ENCODE measurements around the gene MAPK8IP3.

Gene MAPK8IP3

DNA sequence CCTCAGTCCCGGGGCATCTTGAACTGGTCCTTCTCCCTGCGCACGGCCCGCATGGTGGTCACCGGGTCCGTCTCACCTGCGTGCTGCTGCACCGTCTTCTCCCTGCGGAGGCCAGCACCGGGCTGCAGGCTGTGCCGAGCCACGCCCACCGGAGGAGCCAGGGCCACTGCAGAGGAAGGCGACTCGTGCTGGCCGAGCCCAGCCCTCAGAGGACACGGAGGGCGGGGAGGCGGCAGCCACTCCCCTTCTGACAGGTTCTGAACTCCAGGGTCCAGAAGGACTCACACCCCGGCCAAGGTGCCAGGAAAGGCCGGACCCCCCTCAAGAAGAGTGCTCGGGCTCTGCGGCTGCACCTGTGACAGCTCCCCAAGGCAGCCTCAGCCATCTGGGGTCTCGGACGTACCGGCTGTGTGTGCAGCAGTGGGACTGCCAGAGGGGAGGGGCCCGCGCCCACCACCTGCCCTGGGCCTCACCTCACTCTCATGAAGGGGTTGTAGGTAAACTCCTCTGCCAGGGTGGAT is 103.3 kb downstream of the MAPK8IP3 start:
- no peak for DNase-seq (ENCODE audit: low read depth)

DNA sequence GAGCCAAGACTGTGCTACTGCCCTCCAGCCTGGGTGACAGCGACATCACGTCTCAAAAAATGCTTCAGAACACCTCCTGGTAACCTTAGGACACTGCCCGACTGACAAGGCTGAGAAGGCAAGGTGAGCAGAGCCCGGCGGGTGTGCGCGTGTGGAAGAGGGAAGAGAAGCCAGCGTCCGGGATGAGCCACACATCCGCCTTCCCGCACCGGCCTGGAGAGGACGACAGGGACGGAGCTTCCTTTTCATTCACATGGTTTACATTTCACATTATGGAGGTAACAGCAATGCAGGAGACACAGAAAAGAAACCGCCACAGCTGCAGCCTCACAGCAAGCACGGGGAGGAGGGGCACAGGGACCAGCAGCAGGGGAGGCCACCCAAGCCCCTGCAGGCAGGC is 104.1 kb downstream of the MAPK8IP3 start:
- no peak for DNase-seq (ENCODE audit: low read depth)

GRCh38 chr16:1810536-1810935 is 104.5 kb downstream of the MAPK8IP3 start:
- no peak for DNase-seq (ENCODE audit: low read depth)

DNA sequence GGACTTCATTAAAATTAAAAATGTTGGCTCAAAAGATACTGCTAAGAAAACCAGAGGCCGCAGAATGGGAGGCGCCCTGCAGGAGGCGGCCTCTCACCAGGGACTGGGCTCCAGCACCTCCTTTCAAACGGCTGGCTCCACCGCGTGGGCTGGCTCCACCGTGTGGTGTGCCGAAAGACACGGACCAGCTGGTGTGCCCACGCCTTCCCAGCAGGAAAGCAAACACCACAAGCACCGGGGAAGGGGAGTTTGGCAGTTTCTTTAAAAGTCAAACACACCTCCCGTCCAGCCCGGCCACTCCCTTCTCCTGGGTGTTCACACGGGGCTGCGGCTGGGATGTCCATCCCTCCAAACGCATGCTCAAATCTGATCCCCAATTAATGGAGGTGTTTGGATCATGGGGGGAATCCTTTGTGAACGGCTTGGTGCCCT is 106.8 kb downstream of the MAPK8IP3 start:
- no peak for DNase-seq (ENCODE audit: low read depth)

DNA sequence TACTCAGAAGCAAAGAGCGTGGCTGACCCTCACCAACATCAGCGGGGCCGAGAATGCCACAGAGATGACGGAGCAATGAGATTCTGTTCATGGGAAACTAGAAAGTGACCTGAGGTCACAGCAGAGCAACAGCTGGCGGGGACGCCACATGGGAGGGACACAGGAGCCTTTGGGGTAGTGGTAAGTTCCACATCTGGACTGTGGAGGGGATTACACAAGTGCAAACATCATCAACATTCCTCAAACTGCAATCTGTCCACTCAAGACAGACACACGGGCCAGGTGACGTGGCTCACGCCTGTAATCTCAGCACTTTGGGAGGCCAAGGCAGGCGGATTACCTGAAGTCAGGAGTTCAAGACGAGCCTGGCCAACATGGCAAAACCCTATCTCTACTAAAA is 109.5 kb downstream of the MAPK8IP3 start:
- no peak for DNase-seq (ENCODE audit: low read depth)

GRCh38 chr16:1816396-1817275 is 110.6 kb downstream of the MAPK8IP3 start:
- DNase-seq (ENCODE audit: low read depth), result no peak

DNA sequence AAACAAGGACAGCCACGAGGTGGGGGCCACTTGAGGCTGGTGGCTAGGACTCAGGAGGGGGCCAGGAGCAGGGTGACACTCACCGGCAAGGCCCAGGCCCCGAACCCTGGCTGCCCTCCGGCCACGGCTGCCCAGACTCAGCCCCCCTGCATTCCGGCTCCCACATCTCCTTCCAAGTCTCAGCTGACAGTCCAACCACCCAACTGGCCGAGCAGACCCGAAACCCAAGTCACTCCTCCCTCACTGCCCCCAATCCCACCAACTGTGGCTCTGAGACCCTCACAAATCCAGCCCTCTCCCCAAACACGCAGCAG is 111.2 kb downstream of the MAPK8IP3 start:
- no peak for DNase-seq (ENCODE audit: low read depth)

DNA sequence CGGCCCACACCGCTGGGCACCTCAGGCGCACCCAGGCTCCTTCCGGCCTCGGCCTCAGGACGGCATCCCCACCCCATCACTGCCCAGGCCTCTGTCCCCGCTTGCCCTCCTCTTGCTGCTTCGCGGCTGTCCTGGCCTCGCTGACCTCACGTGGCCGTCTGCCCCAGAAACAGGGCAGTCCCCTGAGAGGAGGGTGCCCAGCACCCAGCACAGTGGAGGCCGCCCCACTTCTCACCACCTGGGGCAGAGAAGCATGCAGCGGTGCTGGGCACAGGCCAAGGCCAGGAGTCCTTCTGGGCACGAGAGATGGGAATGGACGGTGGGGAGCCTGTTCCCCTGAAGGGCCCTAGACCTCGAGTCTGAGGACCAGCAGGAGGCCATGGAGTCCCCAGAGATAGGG is 111.7 kb downstream of the MAPK8IP3 start:
- no peak for DNase-seq (ENCODE audit: low read depth)

GRCh38 chr16:1818204-1818872 is 112.3 kb downstream of the MAPK8IP3 start:
- DNase-seq (ENCODE audit: low read depth), result no peak

GRCh38 chr16:1818873-1819525 is 113.0 kb downstream of the MAPK8IP3 start:
- DNase-seq (ENCODE audit: low read depth), result no peak

GRCh38 chr16:1819611-1820010 is 113.6 kb downstream of the MAPK8IP3 start:
- no peak for DNase-seq (ENCODE audit: low read depth)

Data from stimulated activated CD8-positive, alpha-beta memory T cell treated with anti-CD3 and anti-CD28 coated beads, Interleukin-7, amount 100 ng/mL, for 24 hours (primary cell).